CMK (cell line): ENCODE data around the gene SH3D21.

Source experiments
- DNase-seq: peaks from one replicate; pipeline ENCODE4 v3.0.0-alpha.2; 2010; ENCODE audit warnings: low read depth

Gene SH3D21

GRCh38 chr1:36303650-36304360, 2.4 kb upstream of the SH3D21 start:
- DNase-seq: no peak

DNA sequence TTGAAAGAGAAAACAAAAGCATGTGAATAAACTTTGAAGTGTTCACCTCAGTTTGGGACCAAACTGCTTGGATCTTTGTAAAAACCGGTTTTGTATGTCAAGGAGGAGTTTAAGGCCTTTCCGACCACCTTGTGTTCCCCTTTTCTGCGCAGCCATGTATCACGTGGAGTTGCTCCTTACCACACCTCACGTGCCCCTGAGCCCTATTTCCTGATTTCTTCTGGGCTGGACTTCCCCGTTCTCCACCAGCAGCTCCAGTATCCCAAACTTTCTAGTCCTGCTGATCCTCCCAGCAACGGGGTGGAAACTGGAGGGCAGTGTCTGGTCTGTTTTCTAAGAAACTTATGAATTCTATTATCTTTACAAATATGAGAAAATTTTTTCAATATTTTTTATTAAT, 1.6 kb upstream of the SH3D21 start:
- DNase-seq: no peak

DNA sequence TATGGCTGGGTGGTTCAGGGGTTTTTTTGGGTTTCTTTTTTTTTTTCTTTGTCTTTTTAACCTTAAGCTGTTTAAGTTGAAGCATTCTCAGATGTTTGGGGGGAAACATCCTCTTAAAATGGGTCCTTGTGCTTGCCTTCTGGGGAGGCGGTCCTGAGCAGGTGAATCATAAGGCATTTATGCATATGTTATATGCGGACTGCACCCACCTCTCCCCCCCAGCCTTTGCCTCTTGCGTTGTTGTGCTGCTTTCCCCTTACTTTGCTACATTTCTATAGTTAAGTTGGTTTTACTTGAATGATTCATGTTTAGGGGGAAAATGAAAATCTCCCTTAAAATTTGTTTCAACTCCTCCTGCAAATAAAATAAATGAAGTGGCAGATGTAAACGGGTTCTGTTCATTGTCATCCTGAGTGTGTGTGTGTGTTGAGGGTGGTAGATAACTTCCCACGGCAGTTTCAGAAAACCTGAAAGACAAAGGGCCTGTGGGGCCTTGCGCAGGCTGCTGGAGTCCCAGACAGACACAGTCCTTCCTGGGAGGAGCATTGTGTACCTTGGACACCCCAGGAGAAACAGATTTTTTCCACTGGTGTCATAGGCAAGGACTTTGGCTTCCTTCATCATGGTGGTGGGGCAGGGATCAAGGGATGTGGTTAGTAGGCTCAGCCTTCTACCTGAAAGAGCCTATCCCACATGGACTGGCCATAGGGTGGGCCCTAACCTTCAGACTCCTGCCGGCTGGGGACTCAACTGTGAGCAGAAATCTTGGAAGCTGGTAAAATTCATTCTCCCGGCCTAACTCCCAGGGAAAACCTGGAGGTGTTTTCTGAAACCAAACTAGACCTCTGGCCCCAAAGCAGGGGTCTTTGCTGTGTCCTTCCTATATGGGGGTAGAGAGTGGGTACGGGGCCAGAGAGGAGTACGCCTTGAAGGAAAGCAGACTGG, 926 bp upstream of the SH3D21 start:
- no peak for DNase-seq

DNA sequence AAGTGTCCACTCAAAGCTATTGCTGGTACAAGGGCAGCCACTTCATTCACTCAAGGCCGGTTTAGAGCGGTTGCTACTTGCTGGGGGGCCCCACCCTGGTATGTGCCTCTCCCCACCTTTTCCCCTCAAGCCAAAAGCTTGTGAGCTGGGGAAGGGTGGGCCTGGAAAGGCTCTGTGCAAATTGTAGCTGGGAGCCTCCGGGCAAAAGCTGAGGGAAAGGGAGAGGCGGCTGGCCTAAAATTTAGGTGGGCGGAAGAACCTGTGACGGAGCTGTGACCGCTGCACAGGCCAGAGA, 306 bp upstream of the SH3D21 start:
- DNase-seq: no peak

- peak; percentile 82 for DNase-seq
Observed at GRCh38 chr1:36306902-36307456, 811 bp downstream of the SH3D21 start.

DNA sequence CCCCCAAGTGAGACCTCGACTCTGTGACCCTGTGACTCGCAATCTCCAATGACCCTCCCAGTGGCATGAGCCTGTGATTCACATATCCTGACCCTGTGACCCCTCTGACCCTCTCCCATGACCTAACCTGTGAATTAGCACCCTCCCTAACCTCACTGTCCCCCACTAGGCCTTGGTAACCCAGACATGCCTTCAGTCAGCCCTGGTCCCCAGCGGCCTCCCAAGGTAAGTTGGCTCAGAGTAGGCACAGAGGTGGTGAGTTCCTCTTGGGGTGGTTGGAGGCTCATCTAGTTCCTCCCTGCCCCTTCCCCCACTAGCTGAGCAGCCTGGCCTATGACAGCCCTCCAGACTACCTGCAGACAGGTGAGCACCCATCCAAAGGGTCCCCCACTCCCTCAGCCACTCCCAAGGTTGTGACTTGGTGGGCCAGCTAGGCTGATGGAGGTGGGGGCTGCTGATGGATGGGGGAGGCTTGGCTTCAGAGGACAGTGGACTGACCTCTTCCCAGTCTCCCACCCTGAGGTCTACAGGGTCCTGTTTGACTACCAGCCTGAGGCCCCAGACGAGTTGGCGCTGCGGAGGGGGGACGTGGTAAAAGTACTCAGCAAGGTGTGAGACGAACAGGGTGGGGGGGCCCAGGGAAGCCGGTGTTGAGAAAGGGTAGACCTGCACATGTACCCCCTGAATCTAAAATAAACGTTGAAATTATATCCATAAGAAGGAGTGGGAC, 1.6 kb downstream of the SH3D21 start:
- no peak for DNase-seq

DNA sequence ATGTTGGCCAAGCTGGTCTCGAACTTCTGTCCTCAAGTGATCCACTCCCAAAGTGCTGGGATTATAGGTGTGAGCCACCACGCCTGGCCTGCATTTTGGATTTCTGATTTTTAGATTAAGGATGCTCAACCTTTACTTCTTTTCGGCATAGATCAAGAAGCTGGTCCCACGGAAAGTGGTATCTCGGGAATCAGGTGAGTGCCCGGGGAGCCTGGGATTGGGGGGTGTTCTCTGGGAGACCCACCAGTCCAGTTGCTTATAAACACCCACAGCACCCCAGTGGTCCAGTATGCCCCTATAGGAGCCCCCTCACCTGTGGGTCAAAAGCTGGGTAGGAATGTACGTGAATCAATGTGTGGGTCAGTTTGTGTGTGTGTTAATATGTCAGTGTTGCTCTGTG, 3.2 kb downstream of the SH3D21 start:
- no peak for DNase-seq

GRCh38 chr1:36320291-36320761, 14.2 kb downstream of the SH3D21 start:
- DNase-seq: no peak

- DNase-seq: no peak
Observed at GRCh38 chr1:36320767-36321118, 14.6 kb downstream of the SH3D21 start.

DNA sequence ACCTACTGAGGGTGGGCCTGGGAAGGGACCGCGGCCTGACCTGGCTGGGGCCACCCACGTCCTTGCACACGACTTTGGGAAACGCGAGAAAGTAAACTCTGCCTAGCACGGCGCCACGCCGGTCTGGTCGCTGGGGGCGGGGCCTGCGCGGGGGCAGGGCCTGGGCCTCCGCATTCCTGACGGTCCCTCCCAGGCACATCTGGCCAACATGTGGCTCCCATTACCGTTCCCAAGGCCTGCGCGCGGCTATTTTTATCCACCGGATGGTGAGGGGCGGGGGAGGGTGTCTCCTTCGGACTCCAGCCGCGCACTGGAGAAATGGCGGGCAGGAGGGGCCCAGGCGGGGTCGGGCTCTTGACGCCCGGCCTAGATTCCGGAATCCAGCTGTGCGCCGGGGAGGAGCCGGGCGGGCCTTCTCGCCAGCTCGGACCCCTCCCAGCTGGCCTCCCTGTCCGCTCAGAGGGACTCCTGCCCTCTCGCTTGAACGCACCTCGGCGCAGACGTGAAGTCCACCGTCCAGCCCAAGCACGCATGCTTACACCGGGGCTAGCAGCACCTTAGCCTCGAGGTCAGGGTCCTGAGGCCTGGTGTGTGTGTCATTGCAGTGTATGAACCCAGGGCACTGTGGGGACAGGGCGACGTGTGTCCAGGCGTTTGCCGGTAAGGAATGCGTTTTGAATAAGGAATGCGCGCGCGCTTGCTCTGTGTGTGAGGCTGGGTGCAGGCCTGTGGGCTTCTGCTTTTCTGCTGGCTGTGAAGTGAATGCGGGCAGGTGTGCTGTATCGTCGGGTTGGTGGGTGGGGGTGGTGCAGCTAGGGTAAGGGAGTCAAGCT, 15.2 kb downstream of the SH3D21 start:
- no peak for DNase-seq

- no peak for DNase-seq
Observed at GRCh38 chr1:36322041-36322785, 16.0 kb downstream of the SH3D21 start.

GRCh38 chr1:36322786-36323635, 16.8 kb downstream of the SH3D21 start:
- DNase-seq: no peak

DNA sequence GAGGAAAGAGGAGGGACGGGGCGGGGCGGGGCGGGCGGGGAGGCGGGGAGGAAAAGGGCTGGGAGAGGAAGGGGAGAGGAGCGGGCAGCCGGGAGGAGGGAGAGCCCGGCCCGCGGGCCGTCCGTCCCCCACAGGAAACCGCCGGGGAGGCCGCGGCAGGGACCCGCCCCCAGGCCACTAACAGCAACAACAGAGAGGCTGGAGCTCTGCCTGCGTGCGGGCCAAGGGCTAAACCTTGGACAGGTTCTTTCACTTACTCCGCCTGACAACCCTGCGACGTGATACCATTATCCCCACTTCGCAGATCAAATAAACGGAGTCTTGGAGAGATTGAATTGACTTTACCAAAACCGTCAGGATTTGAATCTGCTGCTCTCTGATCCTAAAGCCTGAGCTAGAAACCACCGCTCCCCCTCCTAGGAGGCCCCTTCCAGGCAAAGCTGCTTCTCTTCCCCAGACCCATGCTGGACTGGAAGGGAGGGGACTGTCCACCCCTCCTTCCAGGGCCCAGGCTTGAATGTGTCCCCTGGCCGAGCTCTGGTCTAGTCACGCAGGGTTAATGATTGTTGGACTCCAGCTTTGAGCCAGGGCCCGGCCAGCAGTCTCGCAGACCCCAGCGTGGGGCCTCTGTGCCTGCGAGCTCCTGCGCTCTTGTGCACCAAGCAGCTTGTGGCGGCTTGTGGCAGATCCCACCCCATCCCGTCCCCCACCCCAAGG, 17.6 kb downstream of the SH3D21 start, which contains the start of gene EVA1B:
EVA1B (minus strand) TSS at position 10 of the 717 bp plus-strand sequence. CDS start 608 bp downstream, outside the sequence.
- DNase-seq: no peak

DNA sequence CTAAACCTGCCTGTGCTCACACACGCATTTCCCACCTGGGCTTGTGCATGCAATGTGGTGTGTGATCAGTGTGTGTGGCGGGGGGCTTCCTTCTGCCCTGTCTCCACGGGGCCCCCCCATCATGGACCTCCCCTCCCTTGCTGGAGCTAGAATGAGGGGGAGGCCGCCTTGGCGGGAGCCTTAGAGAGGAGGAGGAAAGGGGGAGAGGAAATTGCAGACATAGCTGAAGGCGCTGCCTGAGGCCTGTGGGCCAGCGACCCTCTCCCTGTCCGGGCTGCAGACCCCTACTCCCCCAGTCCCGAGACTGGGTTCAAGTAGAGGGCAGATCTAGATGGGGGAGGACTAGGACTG, 18.2 kb downstream of the SH3D21 start:
- DNase-seq: no peak

GRCh38 chr1:36326499-36326898, 20.3 kb downstream of the SH3D21 start:
- no peak for DNase-seq

GRCh38 chr1:36327421-36328087, 21.4 kb downstream of the SH3D21 start:
- no peak for DNase-seq

DNA sequence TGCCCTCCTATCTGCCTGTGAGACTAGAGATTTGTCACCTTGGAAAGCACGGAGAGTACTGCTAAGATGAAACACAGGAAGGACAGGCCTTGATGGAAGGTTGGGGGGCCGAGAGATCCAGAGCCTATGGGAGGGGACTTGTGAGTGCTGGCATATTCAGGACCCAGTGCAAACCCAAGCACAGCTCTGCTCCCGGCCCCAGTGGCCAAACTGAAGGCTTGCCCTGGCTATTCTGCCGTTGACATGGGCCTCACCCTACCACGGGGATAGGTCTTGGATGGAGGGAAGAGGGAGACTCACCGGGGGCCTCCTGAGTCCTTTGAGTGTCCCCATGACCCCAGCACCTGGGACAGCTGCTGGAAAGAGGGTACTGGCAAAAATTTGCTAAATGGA, 21.9 kb downstream of the SH3D21 start:
- DNase-seq: no peak

DNA sequence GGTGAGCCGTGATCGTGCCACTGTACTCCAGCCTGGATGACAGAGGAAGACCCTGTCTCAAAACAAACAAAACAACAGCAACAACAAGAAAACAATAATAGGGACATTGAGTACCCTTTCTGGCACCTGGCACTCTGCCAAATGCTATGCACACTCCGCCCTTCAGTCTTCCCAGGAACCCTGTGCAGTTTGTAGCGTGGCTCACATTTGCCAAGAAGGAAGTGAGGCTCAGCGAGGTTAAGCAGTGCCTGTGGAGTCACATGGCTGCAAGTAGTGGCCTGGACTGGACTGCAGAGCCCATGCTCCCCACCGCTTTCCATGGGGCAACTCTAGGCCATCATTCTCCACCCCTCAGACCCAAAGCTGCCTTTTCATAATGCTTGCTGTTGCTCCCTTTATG, 22.5 kb downstream of the SH3D21 start:
- DNase-seq: no peak

GRCh38 chr1:36329817-36330216, 23.6 kb downstream of the SH3D21 start:
- no peak for DNase-seq
